ENCODE measurements around the gene CORO2B.

Gene CORO2B

GRCh38 chr15:68706931-68707330 lies 128.1 kb downstream of the CORO2B start:
- TF ChIP-seq CTCF (IDR thresholded peaks at IDR 0.05; ENCODE audit: insufficient read depth, low read length): no peak
- no peak for TF ChIP-seq POLR2AphosphoS5 (IDR thresholded peaks at IDR 0.05; ENCODE audit: low read depth)
- no peak for TF ChIP-seq GABPA (IDR thresholded peaks at IDR 0.05; ENCODE audit: low read depth)
- no peak for TF ChIP-seq SPI1 (IDR thresholded peaks at IDR 0.05; ENCODE audit: borderline replicate concordance, low read depth)
- no peak for TF ChIP-seq REST (IDR thresholded peaks at IDR 0.05; ENCODE audit: insufficient replicate concordance, low read depth)
- Histone ChIP-seq H3K27ac (replicated peaks) (no peak overlapping the region), H3K27me3 (ENCODE audit: insufficient read depth, poor library complexity, severe bottlenecking) (no peaks in the 10 kb centered on the region), H3K4me3 (replicated peaks; ENCODE audit: insufficient read depth, low read length) (no peak overlapping the region)
- no peak for DNase-seq (ENCODE audit: low read depth in 1 of 2, low spot score in 1 of 2)

GRCh38 chr15:68707386-68707785 lies 128.6 kb downstream of the CORO2B start:
- DNase-seq (ENCODE audit: low read depth in 1 of 2, low spot score in 1 of 2): no peak
- H3K27me3 ChIP-seq (ENCODE audit: insufficient read depth, poor library complexity, severe bottlenecking): no peaks in the 10 kb centered on the region
- H3K27ac ChIP-seq (replicated peaks): no peak overlapping the region
- H3K4me3 ChIP-seq (replicated peaks; ENCODE audit: insufficient read depth, low read length): no peak overlapping the region
- no peak for TF ChIP-seq SPI1 (IDR thresholded peaks at IDR 0.05; ENCODE audit: borderline replicate concordance, low read depth)

- Histone ChIP-seq H3K27me3 (ENCODE audit: insufficient read depth, poor library complexity, severe bottlenecking) (no peaks in the 10 kb centered on the region), H3K4me3 (replicated peaks; ENCODE audit: insufficient read depth, low read length) (no peak overlapping the region), H3K27ac (replicated peaks) (no peak overlapping the region)
- no peak for TF ChIP-seq REST (IDR thresholded peaks at IDR 0.05; ENCODE audit: insufficient replicate concordance, low read depth)
- no peak for DNase-seq (ENCODE audit: low read depth in 1 of 2, low spot score in 1 of 2)
Observed at GRCh38 chr15:68709876-68710275, 131.1 kb downstream of the CORO2B start.

- DNase-seq (ENCODE audit: low read depth in 1 of 2, low spot score in 1 of 2): no peak
- Histone ChIP-seq H3K27ac (replicated peaks) (no peak overlapping the region), H3K4me3 (replicated peaks; ENCODE audit: insufficient read depth, low read length) (no peak overlapping the region), H3K27me3 (ENCODE audit: insufficient read depth, poor library complexity, severe bottlenecking) (no peaks in the 10 kb centered on the region)
- no peak for TF ChIP-seq CTCF (IDR thresholded peaks at IDR 0.05; ENCODE audit: insufficient read depth, low read length)
- no peak for TF ChIP-seq GABPA (IDR thresholded peaks at IDR 0.05; ENCODE audit: low read depth)
- no peak for TF ChIP-seq POLR2AphosphoS5 (IDR thresholded peaks at IDR 0.05; ENCODE audit: low read depth)
- TF ChIP-seq REST (IDR thresholded peaks at IDR 0.05; ENCODE audit: insufficient replicate concordance, low read depth): no peak
- no peak for TF ChIP-seq SPI1 (IDR thresholded peaks at IDR 0.05; ENCODE audit: borderline replicate concordance, low read depth)
Observed at GRCh38 chr15:68710536-68710935, 131.7 kb downstream of the CORO2B start.
